ENCODE results near the gene C2orf81. TPM values are rescaled to one million over a fixed set of nuclear protein-coding genes. Genes with fewer than 3 reads are reported as not detected.

Gene C2orf81
- total RNA-seq, 1 donor from 2014 or later, result 2.4 TPM

DNA sequence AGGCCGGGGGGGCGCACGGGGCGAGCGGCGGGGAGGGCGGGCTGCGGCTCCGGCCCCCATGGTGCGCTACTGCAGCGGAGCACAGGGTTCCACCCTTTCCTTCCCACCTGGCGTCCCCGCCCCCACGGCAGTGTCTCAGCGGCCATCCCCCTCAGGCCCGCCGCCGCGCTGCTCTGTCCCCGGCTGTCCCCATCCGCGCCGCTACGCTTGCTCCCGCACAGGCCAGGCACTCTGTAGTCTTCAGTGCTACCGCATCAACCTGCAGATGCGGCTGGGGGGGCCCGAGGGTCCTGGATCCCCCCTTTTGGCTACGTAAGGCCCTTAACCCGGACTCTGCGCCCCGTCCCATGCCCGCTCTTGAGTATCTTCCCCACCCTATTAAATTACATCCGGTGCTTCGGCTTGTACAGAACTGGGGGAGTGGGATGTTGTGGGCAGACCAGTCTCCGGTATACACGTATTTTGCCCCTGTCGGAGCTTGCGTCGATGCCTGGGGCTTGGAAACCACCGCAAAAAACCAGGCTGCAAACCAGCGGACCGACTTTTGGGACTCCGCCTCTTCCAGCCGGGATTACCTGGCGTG is 36.2 kb upstream of the C2orf81 start:
- peaks cover 5% of the 10 kb centered on the region for H3K36me3 Mint-ChIP-seq (ENCODE audit: unreplicated experiment)
- peak overlapping the region; percentile 99 for H3K4me3 Mint-ChIP-seq (ENCODE audit: unreplicated experiment)
- H3K27ac Mint-ChIP-seq (ENCODE audit: unreplicated experiment), result peak overlapping the region; percentile 98
- no peaks in the 10 kb centered on the region for H3K9me3 Mint-ChIP-seq (ENCODE audit: unreplicated experiment)
- H3K4me1 Mint-ChIP-seq (ENCODE audit: unreplicated experiment), result peaks cover 39% of the 10 kb centered on the region
- TF ChIP-seq, protein P1, sequence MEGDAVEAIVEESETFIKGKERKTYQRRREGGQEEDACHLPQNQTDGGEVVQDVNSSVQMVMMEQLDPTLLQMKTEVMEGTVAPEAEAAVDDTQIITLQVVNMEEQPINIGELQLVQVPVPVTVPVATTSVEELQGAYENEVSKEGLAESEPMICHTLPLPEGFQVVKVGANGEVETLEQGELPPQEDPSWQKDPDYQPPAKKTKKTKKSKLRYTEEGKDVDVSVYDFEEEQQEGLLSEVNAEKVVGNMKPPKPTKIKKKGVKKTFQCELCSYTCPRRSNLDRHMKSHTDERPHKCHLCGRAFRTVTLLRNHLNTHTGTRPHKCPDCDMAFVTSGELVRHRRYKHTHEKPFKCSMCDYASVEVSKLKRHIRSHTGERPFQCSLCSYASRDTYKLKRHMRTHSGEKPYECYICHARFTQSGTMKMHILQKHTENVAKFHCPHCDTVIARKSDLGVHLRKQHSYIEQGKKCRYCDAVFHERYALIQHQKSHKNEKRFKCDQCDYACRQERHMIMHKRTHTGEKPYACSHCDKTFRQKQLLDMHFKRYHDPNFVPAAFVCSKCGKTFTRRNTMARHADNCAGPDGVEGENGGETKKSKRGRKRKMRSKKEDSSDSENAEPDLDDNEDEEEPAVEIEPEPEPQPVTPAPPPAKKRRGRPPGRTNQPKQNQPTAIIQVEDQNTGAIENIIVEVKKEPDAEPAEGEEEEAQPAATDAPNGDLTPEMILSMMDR (IDR thresholded peaks at IDR 0.05), result no peak
- peaks cover 8% of the 10 kb centered on the region for H3K27me3 Mint-ChIP-seq (ENCODE audit: unreplicated experiment)
- no peak for DNase-seq (ENCODE audit: extremely low spot score, unreplicated experiment)

DNA sequence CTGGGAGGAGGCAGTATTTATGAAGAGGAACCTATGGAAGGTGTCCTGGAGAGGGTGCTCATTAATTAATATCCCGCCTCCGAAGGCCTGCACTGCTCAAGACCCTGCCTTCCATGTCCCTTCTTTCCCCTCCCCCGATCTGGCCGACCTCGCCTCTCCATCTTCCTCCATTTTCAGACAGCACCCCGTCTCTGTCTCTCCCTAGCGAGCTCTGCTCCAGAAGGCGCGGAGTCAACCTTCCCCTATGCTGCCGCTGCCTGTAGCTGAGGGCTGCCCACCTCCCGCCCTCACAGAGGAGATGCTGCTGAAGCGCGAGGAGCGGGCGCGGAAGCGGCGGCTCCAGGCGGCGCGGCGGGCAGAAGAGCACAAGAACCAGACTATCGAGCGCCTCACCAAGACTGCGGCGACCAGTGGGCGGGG is 35.7 kb upstream of the C2orf81 start:
- no peak for DNase-seq (ENCODE audit: extremely low spot score, unreplicated experiment)
- Mint-ChIP-seq H3K27me3 (ENCODE audit: unreplicated experiment) (peaks cover 11% of the 10 kb centered on the region), H3K4me1 (ENCODE audit: unreplicated experiment) (peaks cover 39% of the 10 kb centered on the region), H3K27ac (ENCODE audit: unreplicated experiment) (peak overlapping the region; percentile 97), H3K36me3 (ENCODE audit: unreplicated experiment) (peaks cover 3% of the 10 kb centered on the region), H3K4me3 (ENCODE audit: unreplicated experiment) (peak overlapping the region; percentile 99), H3K9me3 (ENCODE audit: unreplicated experiment) (no peaks in the 10 kb centered on the region)
- TF ChIP-seq, protein P1 (IDR thresholded peaks at IDR 0.05), result no peak

- H3K4me1 Mint-ChIP-seq (ENCODE audit: unreplicated experiment), result peaks cover 36% of the 10 kb centered on the region
- peak; percentile 98 for DNase-seq (ENCODE audit: extremely low spot score, unreplicated experiment)
- TF ChIP-seq, protein P1 (IDR thresholded peaks at IDR 0.05), result no peak
- peak within 1 kb of the TSS; percentile 95 for H3K27ac Mint-ChIP-seq (ENCODE audit: unreplicated experiment)
- no peaks in the 10 kb centered on the region for H3K36me3 Mint-ChIP-seq (ENCODE audit: unreplicated experiment)
- H3K9me3 Mint-ChIP-seq (ENCODE audit: unreplicated experiment), result no peaks in the 10 kb centered on the region
- peak within 1 kb of the TSS; percentile 99 for H3K4me3 Mint-ChIP-seq (ENCODE audit: unreplicated experiment)
- peaks cover 19% of the 10 kb centered on the region for H3K27me3 Mint-ChIP-seq (ENCODE audit: unreplicated experiment)
Observed at GRCh38 chr2:74454654-74455511, 33.5 kb upstream of the C2orf81 start, which contains the start of gene INO80B. Gene INO80B (plus strand): TSS chr2:74455087. CDS start chr2:74455117, 30 bp downstream.

DNA sequence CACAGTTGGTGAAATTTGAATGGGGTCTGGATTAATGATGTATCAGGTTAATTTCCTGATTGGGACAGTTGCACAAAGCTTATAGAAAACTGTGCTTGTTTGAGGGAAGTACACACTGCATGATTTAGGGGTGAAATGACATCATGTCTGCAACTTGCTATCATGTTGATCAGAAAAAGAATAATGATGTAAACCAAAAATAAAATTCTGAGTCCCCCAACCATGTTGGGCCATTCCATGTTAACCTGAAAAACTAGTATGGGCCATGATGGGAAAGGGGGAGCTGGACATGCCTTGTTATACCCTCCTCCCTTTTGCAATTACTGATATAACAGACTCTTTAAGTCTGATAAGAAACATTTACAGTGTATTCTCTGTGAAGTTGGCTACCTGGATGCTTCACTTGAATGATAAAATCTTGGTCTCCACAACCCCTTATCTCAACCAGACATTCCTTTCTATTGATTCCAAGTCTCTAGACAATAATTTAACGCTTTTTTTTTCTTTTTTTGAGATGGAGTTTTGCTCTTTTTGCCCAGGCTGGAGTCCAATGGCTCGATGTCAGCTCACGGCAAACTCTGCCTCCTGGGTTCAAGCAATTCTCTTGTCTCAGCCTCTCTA is 29.3 kb upstream of the C2orf81 start:
- Mint-ChIP-seq H3K4me1 (ENCODE audit: unreplicated experiment) (peaks cover 14% of the 10 kb centered on the region), H3K27me3 (ENCODE audit: unreplicated experiment) (peaks cover 28% of the 10 kb centered on the region), H3K27ac (ENCODE audit: unreplicated experiment) (no peak overlapping the region), H3K36me3 (ENCODE audit: unreplicated experiment) (no peaks in the 10 kb centered on the region), H3K4me3 (ENCODE audit: unreplicated experiment) (no peak overlapping the region), H3K9me3 (ENCODE audit: unreplicated experiment) (no peaks in the 10 kb centered on the region)
- DNase-seq (ENCODE audit: extremely low spot score, unreplicated experiment), result no peak
- TF ChIP-seq, protein P1 (IDR thresholded peaks at IDR 0.05), result no peak

DNA sequence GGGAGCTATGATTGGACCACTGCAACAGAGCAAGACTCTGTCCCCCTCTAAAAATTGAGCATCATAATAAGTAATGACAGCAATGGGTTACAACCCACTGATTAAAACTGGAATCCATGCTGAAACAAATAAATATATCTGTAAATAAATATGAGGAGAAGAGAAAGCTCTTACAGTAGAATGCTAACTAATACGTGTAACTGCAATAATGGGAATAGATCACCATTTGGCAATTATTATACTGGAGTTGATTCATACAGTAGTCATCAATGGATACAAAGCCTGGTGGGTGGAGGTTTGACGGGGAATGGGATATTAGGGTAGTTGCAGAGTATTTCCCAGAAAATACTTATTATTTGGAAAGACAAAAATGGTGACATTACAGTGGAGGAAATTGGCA is 27.4 kb upstream of the C2orf81 start:
- peaks cover 40% of the 10 kb centered on the region for H3K27me3 Mint-ChIP-seq (ENCODE audit: unreplicated experiment)

More for the DNA sequence above, 27.4 kb upstream of the C2orf81 start:
- no peak overlapping the region for H3K4me3 Mint-ChIP-seq (ENCODE audit: unreplicated experiment)
- H3K9me3 Mint-ChIP-seq (ENCODE audit: unreplicated experiment), result no peaks in the 10 kb centered on the region
- no peaks in the 10 kb centered on the region for H3K36me3 Mint-ChIP-seq (ENCODE audit: unreplicated experiment)
- peaks cover 12% of the 10 kb centered on the region for H3K4me1 Mint-ChIP-seq (ENCODE audit: unreplicated experiment)
- H3K27ac Mint-ChIP-seq (ENCODE audit: unreplicated experiment), result no peak overlapping the region
- DNase-seq (ENCODE audit: extremely low spot score, unreplicated experiment), result no peak
- TF ChIP-seq, protein P1 (IDR thresholded peaks at IDR 0.05), result no peak

Data from osteocyte (in vitro differentiated cells).